Measurements from ENCODE around the gene JMJD8.
A peak's percentile ranks its signal among the peaks of the same experiment; 100 is the strongest.

The JMJD8 gene

GRCh38 chr16:647173-647902 is 36.8 kb downstream of the JMJD8 start:
- Histone ChIP-seq H3K4me1 (ENCODE audit: control insufficient read depth, insufficient read depth, low read length) (peaks cover 14% of the 10 kb centered on the region), H3K27ac (ENCODE audit: low read depth, low read length) (no peak overlapping the region), H3K9ac (ENCODE audit: low read length) (no peak overlapping the region)

GRCh38 chr16:646679-647172 is 37.4 kb downstream of the JMJD8 start:
- H3K36me3 ChIP-seq (ENCODE audit: control insufficient read depth, insufficient read depth, low read length): no peaks in the 10 kb centered on the region
- H3K27me3 ChIP-seq (ENCODE audit: control insufficient read depth, insufficient read depth, low read length): no peaks in the 10 kb centered on the region
- no peak overlapping the region for H3K27ac ChIP-seq (ENCODE audit: low read depth, low read length)
- peak overlapping the region; percentile 6 for H3K4me3 ChIP-seq (ENCODE audit: low read length)
- H3K9ac ChIP-seq (ENCODE audit: low read length): no peak overlapping the region
- peaks cover 14% of the 10 kb centered on the region for H3K4me1 ChIP-seq (ENCODE audit: control insufficient read depth, insufficient read depth, low read length)

More at GRCh38 chr16:647173-647902, 36.8 kb downstream of the JMJD8 start:
- no peaks in the 10 kb centered on the region for H3K36me3 ChIP-seq (ENCODE audit: control insufficient read depth, insufficient read depth, low read length)
- H3K4me3 ChIP-seq (ENCODE audit: low read length): peak overlapping the region; percentile 6
- no peaks in the 10 kb centered on the region for H3K27me3 ChIP-seq (ENCODE audit: control insufficient read depth, insufficient read depth, low read length)

- Histone ChIP-seq H3K36me3 (ENCODE audit: control insufficient read depth, insufficient read depth, low read length) (no peaks in the 10 kb centered on the region), H3K27ac (ENCODE audit: low read depth, low read length) (no peak overlapping the region), H3K4me3 (ENCODE audit: low read length) (peak overlapping the region; percentile 15), H3K9ac (ENCODE audit: low read length) (no peak overlapping the region), H3K27me3 (ENCODE audit: control insufficient read depth, insufficient read depth, low read length) (no peaks in the 10 kb centered on the region), H3K4me1 (ENCODE audit: control insufficient read depth, insufficient read depth, low read length) (peaks cover 14% of the 10 kb centered on the region)
These were observed 38.1 kb downstream of the JMJD8 start for GRCh38 chr16:645852-646678.

GRCh38 chr16:644556-644955 is 39.6 kb downstream of the JMJD8 start:
- Histone ChIP-seq H3K4me3 (ENCODE audit: low read length) (no peak overlapping the region), H3K27ac (ENCODE audit: low read depth, low read length) (no peak overlapping the region), H3K36me3 (ENCODE audit: control insufficient read depth, insufficient read depth, low read length) (no peaks in the 10 kb centered on the region), H3K9ac (ENCODE audit: low read length) (no peak overlapping the region), H3K27me3 (ENCODE audit: control insufficient read depth, insufficient read depth, low read length) (no peaks in the 10 kb centered on the region), H3K4me1 (ENCODE audit: control insufficient read depth, insufficient read depth, low read length) (peaks cover 12% of the 10 kb centered on the region)

- Histone ChIP-seq H3K4me1 (ENCODE audit: control insufficient read depth, insufficient read depth, low read length) (peaks cover 5% of the 10 kb centered on the region), H3K27me3 (ENCODE audit: control insufficient read depth, insufficient read depth, low read length) (no peaks in the 10 kb centered on the region), H3K27ac (ENCODE audit: low read depth, low read length) (peak overlapping the region; percentile 91), H3K9ac (ENCODE audit: low read length) (peak overlapping the region; percentile 60), H3K4me3 (ENCODE audit: low read length) (peak overlapping the region; percentile 71), H3K36me3 (ENCODE audit: control insufficient read depth, insufficient read depth, low read length) (no peaks in the 10 kb centered on the region)
These were observed 41.1 kb downstream of the JMJD8 start for GRCh38 chr16:643050-643368.

GRCh38 chr16:642189-643049 is 41.7 kb downstream of the JMJD8 start:
- H3K27ac ChIP-seq (ENCODE audit: low read depth, low read length): peak overlapping the region; percentile 91
- peak overlapping the region; percentile 60 for H3K9ac ChIP-seq (ENCODE audit: low read length)
- H3K27me3 ChIP-seq (ENCODE audit: control insufficient read depth, insufficient read depth, low read length): no peaks in the 10 kb centered on the region
- peak overlapping the region; percentile 71 for H3K4me3 ChIP-seq (ENCODE audit: low read length)
- H3K4me1 ChIP-seq (ENCODE audit: control insufficient read depth, insufficient read depth, low read length): peaks cover 3% of the 10 kb centered on the region
- no peaks in the 10 kb centered on the region for H3K36me3 ChIP-seq (ENCODE audit: control insufficient read depth, insufficient read depth, low read length)

GRCh38 chr16:641326-642188 is 42.6 kb downstream of the JMJD8 start, which contains the start of gene MCRIP2:
MCRIP2 (plus strand) TSS chr16:641828; CDS start chr16:641992, 164 bp downstream.
- Histone ChIP-seq H3K27me3 (ENCODE audit: control insufficient read depth, insufficient read depth, low read length) (no peaks in the 10 kb centered on the region), H3K4me3 (ENCODE audit: low read length) (peak within 1 kb of the TSS; percentile 71), H3K27ac (ENCODE audit: low read depth, low read length) (peak within 1 kb of the TSS; percentile 91), H3K9ac (ENCODE audit: low read length) (peak within 1 kb of the TSS; percentile 60), H3K36me3 (ENCODE audit: control insufficient read depth, insufficient read depth, low read length) (no peaks in the 10 kb centered on the region), H3K4me1 (ENCODE audit: control insufficient read depth, insufficient read depth, low read length) (peaks cover 6% of the 10 kb centered on the region)

GRCh38 chr16:640614-641013 is 43.5 kb downstream of the JMJD8 start:
- peak overlapping the region; percentile 91 for H3K27ac ChIP-seq (ENCODE audit: low read depth, low read length)
- H3K9ac ChIP-seq (ENCODE audit: low read length): no peak overlapping the region
- peaks cover 6% of the 10 kb centered on the region for H3K4me1 ChIP-seq (ENCODE audit: control insufficient read depth, insufficient read depth, low read length)
- H3K27me3 ChIP-seq (ENCODE audit: control insufficient read depth, insufficient read depth, low read length): no peaks in the 10 kb centered on the region
- H3K4me3 ChIP-seq (ENCODE audit: low read length): no peak overlapping the region
- H3K36me3 ChIP-seq (ENCODE audit: control insufficient read depth, insufficient read depth, low read length): no peaks in the 10 kb centered on the region

GRCh38 chr16:638836-639235 is 45.3 kb downstream of the JMJD8 start:
- H3K9ac ChIP-seq (ENCODE audit: low read length): no peak overlapping the region
- no peaks in the 10 kb centered on the region for H3K27me3 ChIP-seq (ENCODE audit: control insufficient read depth, insufficient read depth, low read length)
- no peak overlapping the region for H3K27ac ChIP-seq (ENCODE audit: low read depth, low read length)
- H3K4me1 ChIP-seq (ENCODE audit: control insufficient read depth, insufficient read depth, low read length): peaks cover 10% of the 10 kb centered on the region
- H3K4me3 ChIP-seq (ENCODE audit: low read length): no peak overlapping the region
- H3K36me3 ChIP-seq (ENCODE audit: control insufficient read depth, insufficient read depth, low read length): no peaks in the 10 kb centered on the region

GRCh38 chr16:638034-638543 is 46.0 kb downstream of the JMJD8 start:
- no peak overlapping the region for H3K27ac ChIP-seq (ENCODE audit: low read depth, low read length)
- no peak overlapping the region for H3K4me3 ChIP-seq (ENCODE audit: low read length)
- no peaks in the 10 kb centered on the region for H3K27me3 ChIP-seq (ENCODE audit: control insufficient read depth, insufficient read depth, low read length)
- peaks cover 10% of the 10 kb centered on the region for H3K4me1 ChIP-seq (ENCODE audit: control insufficient read depth, insufficient read depth, low read length)
- no peak overlapping the region for H3K9ac ChIP-seq (ENCODE audit: low read length)
- no peaks in the 10 kb centered on the region for H3K36me3 ChIP-seq (ENCODE audit: control insufficient read depth, insufficient read depth, low read length)
